Measurements from ENCODE around the gene SPPL2C.

Gene SPPL2C

DNA sequence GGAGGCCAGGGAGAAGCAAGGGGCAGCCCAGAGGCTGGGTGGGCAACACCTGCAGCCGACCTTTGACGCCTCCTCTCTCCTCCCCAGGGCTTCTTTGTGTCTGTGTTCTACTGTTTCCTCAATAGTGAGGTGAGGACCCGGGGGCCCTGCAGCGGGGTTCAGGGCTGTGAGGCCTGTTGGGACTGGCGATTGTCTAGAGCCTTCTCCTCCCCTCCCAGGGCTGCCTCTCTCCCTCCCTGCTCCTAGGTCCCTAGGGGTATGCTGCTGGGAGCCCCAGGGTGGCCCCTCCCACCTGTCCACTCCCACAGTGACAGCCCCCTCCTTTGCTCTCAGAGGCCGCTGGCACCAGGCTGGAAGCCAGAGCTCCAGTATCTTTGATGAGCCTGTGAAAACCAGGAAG lies 10.8 kb upstream of the SPPL2C start:
- DNase-seq = peak; percentile 37

DNA sequence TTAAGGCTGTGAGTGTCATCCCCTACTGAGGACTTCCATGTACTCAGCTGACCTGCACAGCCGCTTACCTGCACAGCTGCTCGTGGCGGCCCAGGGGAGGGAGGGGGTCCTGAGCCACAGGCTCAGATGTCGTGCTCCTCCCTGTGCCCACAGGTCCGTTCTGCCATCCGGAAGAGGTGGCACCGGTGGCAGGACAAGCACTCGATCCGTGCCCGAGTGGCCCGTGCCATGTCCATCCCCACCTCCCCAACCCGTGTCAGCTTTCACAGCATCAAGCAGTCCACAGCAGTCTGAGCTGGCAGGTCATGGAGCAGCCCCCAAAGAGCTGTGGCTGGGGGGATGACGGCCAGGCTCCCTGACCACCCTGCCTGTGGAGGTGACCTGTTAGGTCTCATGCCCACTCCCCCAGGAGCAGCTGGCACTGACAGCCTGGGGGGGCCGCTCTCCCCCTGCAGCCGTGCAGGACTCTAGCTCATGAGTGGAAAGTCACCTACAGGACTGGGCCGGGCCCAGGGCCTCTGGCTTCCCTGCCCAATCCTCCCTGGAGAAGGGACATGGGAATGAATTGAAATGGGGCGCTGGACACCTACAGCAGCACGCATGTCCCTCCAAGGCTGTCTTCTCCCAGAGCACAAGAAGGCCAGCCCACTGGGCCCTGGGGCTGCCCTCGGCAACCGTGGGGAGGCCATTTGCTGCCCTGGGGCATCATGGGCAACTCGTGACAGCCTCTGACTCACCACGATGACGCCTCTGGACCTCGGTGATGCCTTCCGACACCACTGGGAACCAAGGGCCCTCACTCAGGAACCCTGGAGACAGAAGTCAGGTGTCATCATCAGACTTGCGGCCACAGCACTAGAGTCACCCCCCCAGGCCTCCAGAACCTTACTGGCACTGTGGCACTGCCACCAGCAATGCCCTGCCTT lies 9.9 kb upstream of the SPPL2C start:
- DNase-seq = no peak

DNA sequence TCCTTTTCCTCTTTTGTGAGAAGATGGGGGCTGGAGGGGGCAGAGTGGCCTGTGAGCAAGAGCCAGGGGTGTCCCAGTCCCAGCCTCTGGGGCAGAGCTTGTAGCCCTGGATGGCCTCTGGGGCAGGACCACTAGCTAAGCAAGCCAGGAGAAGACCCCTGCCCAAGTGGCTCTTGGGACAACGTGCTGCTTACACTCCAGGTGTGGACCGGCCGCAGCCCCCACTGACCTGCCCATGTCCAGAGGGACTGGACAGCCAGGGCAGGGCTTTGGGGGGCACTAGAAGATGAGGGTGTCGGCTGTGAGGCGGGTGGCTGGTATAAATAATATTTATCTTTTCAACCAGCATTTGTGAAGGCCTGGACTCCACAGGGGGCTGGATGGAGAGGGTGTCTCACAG lies 9.2 kb upstream of the SPPL2C start:
- DNase-seq = no peak

DNA sequence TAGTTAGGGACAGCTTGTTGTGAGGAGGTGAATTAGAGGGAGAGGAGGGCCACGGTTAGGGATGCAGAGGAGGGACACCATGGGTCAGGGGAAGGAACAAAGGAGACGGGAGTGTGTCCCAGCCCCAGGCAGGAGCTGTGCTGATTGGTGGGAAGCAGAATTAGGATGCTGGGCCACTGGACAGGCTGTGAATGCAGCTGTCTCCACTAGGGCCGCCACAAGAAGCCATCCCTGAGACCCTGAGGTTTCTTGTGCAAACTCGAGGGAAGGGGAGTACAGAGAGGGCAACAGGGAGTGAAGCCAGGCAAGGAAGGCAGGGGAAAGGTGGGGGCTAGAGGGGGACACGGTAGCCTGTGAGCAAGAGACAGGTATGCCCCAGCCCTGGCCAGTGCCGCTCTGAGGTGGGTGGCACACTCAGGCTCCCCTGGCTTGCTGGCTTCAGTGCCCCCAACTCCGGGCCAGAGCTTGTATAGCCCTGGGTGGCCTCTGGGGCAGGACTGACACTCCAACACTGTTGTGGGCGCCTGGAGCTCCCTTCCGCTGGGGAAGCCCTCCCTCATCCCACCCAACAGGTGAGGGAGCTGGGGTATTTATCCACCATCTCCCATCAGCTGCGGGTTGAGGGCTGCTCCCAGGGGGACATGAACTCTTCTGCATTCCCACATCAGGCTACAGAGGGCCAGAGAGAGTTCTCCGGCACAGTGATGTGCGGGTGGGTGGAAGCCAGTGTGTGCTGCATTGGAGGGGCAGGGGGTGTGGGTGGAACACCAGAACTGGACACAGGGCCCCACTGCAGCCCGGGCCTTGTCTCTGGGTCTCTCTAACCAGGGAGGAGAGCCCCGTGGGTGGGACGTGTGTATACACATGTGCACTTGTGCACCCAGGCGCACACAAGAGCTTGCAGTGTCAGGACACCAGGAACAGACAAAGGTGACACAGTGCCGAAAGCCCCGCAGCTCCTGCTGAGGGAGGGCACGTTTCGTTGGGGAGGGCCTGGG lies 8.3 kb upstream of the SPPL2C start:
- no peak for DNase-seq

DNA sequence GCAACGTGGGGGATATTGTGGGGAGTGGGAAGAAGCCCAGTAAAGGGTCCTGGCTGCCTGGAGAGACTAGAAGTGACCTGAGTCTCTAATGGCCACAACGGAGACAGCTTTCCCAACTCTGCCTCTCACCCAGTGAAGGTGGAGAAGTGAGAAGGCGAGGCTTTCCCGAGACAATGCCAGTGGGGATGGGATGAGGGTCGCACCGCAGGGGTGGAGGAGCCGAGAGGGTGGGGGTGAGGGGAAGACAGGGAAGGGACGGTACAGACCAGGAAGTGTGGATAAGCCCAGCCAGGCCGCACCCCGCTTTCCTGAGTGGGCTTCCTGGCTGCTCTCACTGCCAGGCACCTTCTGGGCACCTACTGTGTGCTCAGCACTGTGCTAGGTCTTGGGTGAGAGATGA lies 7.5 kb upstream of the SPPL2C start:
- no peak for DNase-seq

DNA sequence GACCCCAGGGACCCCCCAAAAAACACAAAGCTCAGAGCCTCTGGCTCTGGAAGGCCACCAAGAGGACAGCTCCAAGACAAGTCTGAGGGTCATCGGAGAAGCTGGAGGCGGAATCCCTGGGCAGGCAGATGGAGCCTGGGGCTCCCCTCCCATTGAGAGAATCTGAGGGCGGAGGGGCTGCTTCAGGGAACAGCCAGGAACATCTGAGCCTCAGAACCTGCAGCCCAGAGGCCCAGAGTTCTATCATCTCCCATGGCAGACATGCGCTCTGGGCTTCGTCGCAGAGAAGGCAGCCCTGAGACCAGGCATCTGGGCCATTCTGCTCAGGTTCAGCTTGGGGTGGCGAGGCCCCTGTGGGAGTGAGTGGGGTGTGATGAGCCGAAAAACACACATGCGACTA lies 7.1 kb upstream of the SPPL2C start:
- no peak for DNase-seq

DNA sequence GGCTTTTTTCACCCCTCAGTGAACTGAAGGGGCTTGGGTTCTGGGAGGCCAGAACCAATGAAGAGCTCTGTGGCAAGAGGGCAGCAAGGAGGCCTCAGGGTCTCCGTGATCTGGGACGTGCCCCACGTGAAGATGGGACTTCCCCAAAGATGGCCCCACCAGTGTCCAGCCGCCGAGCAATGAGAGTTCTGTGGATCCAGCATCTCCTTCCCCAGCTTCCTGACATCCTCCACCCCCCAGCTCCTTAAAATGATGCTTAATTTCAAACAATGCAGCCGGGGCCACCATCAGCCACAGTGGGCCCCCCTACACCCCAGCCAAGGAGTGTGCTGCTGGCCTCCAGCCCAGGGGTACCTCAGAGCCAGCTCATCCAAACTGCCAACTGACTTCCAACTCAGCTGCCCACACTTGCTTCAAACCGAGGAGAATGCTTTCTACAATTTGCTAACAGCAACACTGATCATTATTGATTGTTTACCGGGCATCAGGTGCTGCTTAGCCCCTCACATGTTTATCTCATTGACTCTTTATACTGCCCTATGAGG lies 5.9 kb upstream of the SPPL2C start:
- DNase-seq = no peak

DNA sequence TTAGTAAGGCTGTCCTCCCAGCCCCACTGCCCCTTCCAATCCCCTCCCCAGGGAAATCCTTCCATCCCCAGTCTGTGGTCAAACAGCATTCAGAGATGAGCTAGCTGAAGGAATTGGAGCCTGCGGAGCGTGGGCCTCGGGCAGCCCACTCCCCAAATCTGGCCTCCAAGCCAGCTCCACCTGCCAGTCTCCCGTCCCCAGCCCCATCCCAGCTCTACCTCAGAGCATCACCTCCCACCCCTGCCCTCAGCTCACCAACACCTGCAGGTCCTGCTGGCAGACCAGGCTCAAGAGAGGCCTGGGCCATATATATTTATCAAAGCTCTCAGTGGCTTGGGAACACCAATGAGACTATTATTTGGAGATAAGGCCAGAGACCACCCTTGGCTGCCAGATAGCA lies 5.2 kb upstream of the SPPL2C start:
- DNase-seq = no peak

DNA sequence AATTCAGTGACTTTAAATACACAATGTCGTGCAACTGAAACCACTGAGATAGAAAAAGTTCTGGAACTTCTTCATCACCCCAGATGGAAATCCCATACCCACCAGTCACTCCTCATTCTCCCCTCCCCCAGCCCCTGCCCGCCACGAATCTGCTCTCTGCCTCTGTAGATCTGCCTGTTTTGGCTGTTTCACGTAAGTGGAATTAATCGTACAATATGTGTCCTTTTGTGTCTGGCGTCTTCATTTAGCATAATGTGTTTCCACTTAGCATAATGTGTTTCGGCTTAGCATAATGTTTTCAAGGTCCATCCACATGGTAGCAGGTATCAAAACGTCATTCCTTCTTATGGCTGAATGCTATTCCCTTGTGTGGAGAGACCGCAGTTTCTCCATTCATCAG lies 3.5 kb upstream of the SPPL2C start:
- no peak for DNase-seq

DNA sequence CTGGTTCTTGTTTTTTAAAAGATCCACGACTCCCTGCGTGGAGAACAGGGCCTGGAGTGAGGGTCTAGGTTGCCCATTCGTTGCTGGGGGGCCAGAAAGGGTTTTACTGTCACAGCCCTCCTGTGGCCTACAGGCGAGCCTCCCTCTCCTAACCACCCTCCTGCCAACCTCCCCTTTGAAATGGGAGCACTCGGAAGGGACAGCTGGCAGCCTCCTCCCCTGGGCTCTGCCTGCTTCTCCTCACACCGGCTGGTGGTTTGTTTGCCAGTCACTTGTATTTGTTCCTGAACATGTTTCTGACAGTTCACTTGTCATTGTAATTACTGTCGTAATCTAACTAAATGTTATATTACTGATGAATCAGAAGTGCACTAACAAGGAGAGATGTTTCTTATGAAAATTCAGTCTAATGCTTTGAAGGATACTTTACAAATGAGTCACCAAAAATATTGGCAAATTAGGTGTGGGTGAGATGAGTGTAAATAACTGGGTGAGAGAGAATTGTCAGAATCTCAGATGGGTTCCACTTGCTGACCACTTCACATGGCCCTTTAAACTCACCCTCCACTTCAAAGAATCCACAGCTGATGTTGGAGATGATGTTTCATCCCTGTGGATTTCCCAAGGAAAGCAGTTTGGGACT lies 2.7 kb upstream of the SPPL2C start:
- DNase-seq = peak; percentile 48

DNA sequence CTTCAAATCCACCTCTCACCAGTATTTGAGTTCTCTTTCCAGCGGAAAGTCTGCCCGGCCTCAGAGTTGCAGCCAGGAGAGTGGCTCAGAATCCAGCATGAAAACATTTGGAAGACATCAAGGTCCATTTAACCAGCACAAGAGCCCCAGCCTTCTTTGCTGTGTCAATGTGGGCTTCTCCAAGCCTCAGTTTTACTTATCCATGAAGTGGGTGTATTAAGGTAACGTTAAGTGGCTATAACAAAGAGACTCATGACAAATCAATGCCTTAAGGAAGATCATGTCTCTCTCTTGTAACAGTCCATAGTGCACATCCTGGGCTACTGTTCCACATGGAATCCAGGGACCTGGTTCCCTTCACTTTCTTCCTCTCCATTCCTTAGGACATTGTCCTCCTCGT lies 959 bp upstream of the SPPL2C start:
- DNase-seq = no peak

DNA sequence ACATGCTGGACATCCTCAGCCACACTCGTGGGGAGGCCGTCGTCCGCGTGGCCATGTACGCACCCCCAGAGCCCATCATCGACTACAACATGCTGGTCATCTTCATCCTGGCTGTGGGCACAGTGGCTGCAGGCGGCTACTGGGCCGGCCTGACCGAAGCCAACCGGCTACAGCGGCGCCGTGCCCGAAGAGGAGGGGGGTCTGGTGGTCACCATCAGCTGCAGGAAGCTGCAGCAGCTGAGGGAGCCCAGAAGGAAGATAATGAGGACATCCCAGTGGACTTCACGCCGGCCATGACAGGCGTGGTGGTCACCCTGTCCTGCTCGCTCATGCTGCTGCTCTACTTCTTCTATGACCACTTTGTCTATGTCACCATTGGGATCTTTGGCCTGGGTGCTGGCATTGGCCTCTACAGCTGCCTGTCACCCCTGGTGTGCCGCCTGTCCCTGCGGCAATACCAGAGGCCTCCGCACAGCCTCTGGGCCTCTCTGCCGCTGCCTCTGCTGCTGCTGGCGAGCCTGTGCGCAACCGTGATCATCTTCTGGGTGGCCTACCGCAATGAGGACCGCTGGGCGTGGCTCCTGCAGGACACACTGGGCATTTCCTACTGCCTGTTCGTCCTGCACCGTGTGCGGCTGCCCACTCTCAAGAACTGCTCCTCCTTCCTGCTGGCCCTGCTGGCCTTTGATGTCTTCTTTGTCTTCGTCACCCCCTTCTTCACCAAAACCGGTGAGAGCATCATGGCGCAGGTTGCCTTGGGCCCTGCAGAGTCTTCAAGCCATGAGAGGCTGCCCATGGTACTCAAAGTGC lies 900 bp downstream of the SPPL2C start:
- no peak for DNase-seq

DNA sequence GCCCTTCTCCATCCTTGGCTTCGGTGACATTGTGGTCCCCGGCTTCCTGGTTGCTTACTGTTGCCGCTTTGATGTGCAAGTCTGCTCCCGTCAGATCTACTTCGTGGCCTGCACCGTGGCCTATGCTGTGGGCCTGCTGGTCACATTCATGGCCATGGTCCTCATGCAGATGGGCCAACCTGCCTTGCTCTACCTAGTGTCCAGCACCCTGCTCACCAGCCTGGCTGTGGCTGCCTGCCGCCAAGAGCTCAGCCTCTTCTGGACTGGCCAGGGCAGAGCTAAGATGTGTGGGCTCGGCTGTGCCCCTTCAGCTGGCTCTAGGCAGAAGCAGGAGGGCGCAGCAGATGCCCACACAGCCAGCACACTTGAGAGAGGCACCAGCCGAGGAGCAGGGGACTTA lies 1.5 kb downstream of the SPPL2C start:
- no peak for DNase-seq

DNA sequence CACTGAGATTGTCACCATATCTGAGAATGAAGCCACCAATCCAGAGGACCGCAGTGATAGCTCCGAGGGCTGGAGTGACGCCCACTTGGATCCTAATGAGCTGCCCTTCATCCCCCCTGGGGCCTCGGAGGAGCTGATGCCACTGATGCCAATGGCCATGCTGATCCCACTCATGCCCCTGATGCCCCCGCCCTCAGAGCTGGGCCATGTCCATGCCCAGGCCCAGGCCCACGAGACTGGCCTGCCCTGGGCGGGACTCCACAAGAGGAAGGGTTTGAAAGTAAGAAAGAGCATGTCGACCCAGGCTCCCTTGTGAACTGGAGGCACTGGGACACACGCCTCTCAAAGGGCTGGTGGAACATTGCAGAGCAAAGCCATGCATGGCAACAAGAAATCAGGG lies 2.0 kb downstream of the SPPL2C start:
- DNase-seq = no peak

DNA sequence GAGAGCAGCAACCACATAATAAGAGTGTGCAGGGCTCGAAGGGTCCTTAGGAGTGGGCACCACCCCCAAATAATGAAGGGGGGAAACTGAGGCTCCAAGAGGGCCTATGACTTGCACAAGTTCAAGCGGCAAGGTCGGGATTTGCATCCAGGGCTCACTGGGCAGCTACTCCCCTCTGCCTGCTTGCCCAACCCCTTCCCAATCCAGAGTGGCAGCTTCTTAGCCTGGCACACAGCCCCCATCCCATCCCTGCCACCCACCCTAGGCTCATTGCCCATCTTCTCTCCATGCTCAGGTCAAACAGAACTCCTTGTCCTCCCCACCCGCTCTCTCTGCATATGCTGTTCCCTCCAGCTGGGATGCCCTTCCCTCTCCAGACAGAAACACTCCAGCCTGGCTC lies 2.4 kb downstream of the SPPL2C start:
- no peak for DNase-seq

DNA sequence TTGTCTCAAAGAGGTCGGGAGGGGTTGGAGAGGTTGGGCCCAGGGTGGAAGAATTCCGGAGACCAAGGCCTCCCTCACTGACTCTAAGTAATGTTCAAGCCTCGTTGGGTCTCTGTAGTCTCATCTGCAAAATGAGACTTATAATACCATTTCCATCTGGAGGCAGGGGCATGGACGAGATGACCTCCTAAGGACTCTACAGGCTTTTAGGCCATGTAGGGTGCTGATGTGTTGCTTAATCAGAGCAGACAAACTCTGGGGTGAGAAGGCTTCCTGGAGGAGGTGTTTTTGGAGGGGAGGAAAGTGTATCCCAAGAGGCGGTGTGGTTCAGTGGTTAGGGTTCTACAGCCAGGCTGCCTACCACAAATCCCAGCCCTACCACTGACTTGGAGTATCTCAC lies 3.1 kb downstream of the SPPL2C start:
- DNase-seq = no peak

DNA sequence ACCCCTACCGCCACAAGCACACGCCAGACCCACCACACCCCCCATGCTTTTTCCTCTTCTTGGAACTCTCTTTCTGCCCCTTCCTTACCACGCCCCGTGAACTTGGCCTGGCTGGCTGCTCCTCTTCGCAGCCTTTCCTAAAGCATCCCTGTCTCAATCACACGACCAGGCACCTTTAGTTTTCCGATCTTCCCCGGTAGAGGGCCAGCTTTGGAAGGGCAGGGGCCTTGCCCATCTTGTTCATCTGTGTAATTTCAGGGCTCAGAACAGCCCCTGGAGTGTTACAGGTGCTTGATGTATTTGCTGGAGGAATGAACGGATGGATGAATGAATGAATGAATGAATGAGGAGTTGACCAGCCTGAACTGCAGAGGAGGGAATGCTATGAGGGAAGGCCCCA lies 3.7 kb downstream of the SPPL2C start:
- DNase-seq = no peak

DNA sequence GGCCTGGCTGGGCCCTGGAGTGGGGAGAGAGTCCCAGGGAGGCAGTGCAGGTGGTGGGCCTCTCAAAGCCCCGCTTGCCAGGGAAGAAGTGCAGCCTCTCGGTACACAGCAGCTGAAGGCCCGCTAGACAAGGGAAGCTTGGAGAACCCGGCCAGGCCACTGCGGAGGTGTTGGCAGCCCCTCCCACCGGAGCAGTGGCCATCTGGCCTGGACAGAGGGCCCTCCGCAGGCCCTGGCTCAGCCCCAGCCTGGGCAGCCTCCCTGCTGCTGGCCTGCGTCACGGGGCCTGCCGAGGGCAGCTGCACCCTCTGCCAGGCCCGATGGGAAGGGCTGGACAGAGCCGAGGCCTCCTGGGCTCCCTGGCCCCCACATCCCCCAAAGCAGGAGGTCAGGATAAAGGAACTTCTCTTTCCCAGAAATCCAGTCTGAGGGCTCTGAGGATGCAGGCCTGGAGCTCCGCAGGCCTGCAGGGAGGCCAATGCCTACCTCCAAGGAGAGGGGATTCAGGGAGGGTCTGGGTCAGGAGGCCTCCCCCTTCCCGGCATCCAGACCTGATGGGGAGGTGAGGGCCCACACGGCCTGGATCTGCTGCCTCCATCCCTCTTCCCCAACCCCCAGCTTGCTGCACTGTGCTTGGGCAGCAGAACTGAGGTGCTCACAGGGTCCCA lies 4.3 kb downstream of the SPPL2C start:
- peak; percentile 13 for DNase-seq

DNA sequence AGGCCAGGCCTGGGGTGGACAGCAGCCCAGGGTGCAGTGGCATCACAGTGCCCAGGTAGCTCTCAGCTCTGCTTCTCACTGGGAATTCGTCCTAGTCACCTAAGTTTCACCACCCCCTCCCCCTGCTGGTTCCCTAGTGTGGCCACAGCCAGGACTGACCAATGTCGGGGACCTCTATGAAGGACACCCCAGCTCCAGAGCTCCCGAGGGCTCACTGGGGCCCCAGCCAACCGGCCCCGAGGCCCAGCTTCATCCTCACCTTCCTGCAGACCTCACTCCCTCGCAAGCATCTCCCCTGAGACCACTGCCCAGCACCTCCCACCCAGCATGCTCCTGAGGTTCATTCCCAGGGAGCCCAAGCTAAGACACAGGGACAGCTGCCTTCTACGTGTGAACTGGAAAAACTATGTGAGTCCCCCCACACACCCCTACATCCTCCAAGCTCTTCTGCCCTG lies 4.9 kb downstream of the SPPL2C start:
- no peak for DNase-seq

DNA sequence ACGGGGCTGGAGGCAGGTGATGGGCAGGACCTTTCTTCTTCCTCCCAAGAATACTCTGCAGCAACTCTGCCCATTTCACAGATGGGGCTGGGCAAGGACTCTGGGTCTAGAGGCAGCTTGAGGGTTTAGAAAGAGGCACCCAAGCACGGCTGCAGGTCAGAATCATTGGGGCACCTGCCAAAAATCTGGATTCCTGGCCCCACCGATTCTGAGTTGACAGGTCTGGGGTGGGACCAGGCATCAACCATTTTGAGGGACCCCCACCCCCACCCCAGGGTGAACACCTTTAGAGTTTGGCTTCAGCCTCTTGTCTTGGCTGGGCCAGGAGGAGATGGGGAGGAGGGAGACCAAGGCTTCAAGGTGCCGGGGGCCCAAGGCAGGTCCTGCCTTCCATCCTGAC lies 5.3 kb downstream of the SPPL2C start:
- no peak for DNase-seq

DNA sequence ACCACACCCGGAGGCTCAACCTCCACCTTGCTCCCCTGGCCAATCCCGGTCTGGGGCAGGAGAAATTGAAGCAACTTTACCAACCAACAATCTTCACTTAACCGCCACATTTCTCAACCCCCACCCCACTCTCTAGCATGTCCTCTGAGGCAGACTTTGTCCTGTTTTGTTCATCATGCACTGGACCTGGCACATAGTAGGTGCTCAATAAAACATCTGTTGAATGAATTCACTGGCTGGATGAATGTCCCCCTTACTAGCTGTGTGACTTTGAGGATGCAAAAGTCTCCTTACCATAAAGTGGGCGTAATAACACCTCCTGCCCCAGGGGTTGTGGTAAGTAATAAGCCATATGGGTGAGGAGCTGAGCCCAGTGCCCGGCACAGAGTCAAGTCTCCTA lies 5.8 kb downstream of the SPPL2C start:
- DNase-seq = no peak

DNA sequence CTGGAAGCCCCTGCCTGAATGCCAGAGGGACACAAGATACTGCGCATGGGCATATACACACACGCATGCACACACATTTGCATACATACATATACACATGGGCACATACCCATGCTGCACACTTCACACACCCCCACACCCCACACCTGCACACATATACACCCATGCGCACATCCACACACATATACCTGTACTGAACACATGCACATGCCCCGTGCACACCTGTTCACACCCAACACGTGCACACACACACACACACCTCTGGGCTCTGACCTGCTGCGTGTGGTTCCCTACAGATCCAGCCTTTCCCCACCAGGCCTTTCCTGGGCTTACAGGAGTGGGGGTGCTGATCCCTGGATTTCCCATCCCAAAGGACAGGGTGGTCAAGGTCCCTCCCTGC lies 6.3 kb downstream of the SPPL2C start:
- DNase-seq = no peak

All from NCI-H1092 (cell line).